ENCODE results near the gene SAPCD2.

DNA sequence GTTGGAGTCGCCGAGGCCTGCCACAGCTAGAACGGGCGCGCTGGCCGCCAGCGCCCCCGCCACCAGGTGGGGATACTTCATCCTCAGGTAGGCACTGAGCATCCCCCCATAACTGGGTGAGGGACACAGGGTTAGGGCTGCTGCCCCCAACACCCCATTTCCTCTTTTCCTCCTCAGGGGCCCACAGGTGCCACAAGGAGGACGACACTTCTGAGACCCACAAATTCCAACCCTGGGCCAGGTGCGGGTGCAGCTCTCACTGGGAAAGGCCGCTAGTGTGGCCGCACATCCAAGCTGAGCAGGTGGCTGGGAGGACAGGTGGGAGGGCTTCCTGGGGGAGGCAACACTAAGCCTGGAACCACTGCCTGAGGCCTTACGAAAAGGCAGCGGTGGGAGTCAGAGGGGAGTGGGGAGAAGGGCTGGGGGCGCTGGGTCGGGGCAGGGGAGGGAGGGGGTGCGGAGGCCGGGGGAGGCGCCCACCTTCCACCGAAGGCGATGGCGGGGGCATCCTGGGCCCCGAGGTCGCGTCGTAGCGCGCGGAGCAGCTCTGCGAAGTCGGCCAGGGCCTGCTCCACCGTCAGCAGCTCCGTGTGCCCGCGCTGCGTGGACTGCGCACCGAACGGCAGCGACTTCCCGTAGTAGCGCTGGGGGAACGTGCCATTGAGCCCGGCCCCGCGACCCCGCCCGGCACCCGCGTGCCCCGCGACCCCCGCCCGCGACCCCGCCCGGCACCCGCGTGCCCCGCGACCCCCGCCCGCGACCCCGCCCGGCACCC lies 43.2 kb upstream of the SAPCD2 start:
- TF ChIP-seq, protein P1, sequence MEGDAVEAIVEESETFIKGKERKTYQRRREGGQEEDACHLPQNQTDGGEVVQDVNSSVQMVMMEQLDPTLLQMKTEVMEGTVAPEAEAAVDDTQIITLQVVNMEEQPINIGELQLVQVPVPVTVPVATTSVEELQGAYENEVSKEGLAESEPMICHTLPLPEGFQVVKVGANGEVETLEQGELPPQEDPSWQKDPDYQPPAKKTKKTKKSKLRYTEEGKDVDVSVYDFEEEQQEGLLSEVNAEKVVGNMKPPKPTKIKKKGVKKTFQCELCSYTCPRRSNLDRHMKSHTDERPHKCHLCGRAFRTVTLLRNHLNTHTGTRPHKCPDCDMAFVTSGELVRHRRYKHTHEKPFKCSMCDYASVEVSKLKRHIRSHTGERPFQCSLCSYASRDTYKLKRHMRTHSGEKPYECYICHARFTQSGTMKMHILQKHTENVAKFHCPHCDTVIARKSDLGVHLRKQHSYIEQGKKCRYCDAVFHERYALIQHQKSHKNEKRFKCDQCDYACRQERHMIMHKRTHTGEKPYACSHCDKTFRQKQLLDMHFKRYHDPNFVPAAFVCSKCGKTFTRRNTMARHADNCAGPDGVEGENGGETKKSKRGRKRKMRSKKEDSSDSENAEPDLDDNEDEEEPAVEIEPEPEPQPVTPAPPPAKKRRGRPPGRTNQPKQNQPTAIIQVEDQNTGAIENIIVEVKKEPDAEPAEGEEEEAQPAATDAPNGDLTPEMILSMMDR (conservative IDR thresholded peaks at IDR 0.05), result no peak
- TF ChIP-seq ZFX (IDR thresholded peaks at IDR 0.05), result no peak
